K562 (cell line): ENCODE data around the gene POR. TPM values are rescaled to one million over a fixed set of nuclear protein-coding genes. Genes with fewer than 3 reads are reported as not detected.
A peak's percentile ranks its signal among the peaks of the same experiment; 100 is the strongest.

Experiments
- CBFA2T3 ChIP-seq: fragments of 450-650 bp; IDR thresholded peaks from 2 replicates; pipeline ENCODE4 v1.6.1; 2017
- CCNT2 ChIP-seq: IDR thresholded peaks from 2 replicates; pipeline ENCODE4 v1.6.1; 2011; ENCODE audit warnings: borderline replicate concordance, low read depth, mild to moderate bottlenecking, moderate library complexity, mixed read lengths, low read length; ENCODE audit not compliant: insufficient read length; ENCODE audit errors: extremely low read depth
- CTBP1 ChIP-seq: fragments of 450-650 bp; IDR thresholded peaks from 2 replicates; pipeline ENCODE4 v1.6.1; 2016; ENCODE audit warnings: borderline replicate concordance
- EP300 ChIP-seq: IDR thresholded peaks from 2 replicates; pipeline ENCODE4 v1.6.1; 2012; ENCODE audit warnings: low read length, improper control_type of control experiment
- ETV5 ChIP-seq: sonication (generic); formaldehyde crosslinking; IDR thresholded peaks from 2 replicates; pipeline ENCODE4 v1.4.0; 2020; ENCODE audit warnings: low read depth, mild to moderate bottlenecking, missing genetic modification reagents
- FOSL1 ChIP-seq: fragments of 200-800 bp; sonication (Bioruptor generic); conservative IDR thresholded peaks from 2 replicates; pipeline ENCODE4 v1.6.1; 2016; ENCODE audit warnings: missing genetic modification characterization, missing compliant biosample characterization
- GABPB1 ChIP-seq: sonication (generic); formaldehyde crosslinking; IDR thresholded peaks from 2 replicates; pipeline ENCODE4 v1.8.0; 2022; ENCODE audit warnings: mild to moderate bottlenecking, missing genetic modification reagents
- GATAD2A ChIP-seq: fragments of 450-650 bp; IDR thresholded peaks from 2 replicates; pipeline ENCODE4 v1.6.1; 2017
- MAFK ChIP-seq: IDR thresholded peaks from 2 replicates; pipeline ENCODE4 v1.6.1; 2011; ENCODE audit warnings: low read length, improper control_type of control experiment
- MEIS2 ChIP-seq: fragments of 450-650 bp; IDR thresholded peaks from 2 replicates; pipeline ENCODE4 v1.6.1; 2014; ENCODE audit warnings: mild to moderate bottlenecking; ENCODE audit not compliant: partially characterized antibody
- POLR3G ChIP-seq: IDR thresholded peaks from 2 replicates; pipeline ENCODE4 v1.6.1; 2011; ENCODE audit not compliant: insufficient read length, insufficient replicate concordance; ENCODE audit errors: extremely low read depth
- SMARCB1 ChIP-seq: IDR thresholded peaks from 2 replicates; pipeline ENCODE4 v1.6.1; 2011; ENCODE audit warnings: improper control_type of control experiment, low read depth; ENCODE audit not compliant: insufficient read length
- SOX6 ChIP-seq: fragments of 450-650 bp; IDR thresholded peaks from 2 replicates; pipeline ENCODE4 v1.6.1; 2014; ENCODE audit warnings: mild to moderate bottlenecking
- TGIF2 ChIP-seq: sonication (generic); formaldehyde crosslinking; IDR thresholded peaks from 2 replicates; pipeline ENCODE4 v1.8.1; 2022; ENCODE audit warnings: mild to moderate bottlenecking, missing genetic modification reagents, moderate library complexity
- XRCC5 ChIP-seq: fragments of 200-400 bp; formaldehyde crosslinking; IDR thresholded peaks from 2 replicates; pipeline ENCODE4 v1.6.1; 2017; ENCODE audit warnings: low read depth, mild to moderate bottlenecking, low read length
- ZNF316 ChIP-seq: fragments of 450-650 bp; IDR thresholded peaks from 2 replicates; pipeline ENCODE4 v1.6.1; 2016
- polyA plus RNA-seq, 8 experiments: library from polyadenylated mRNA; depleted of rRNA in 4 of 8; stranded (reverse) in 5 of 8; unstranded in 3 of 8; fragments of >200 nt; fragmentation: Nextera tagmentation in 2 of 8; fragmentation: Illumina TruSeq in 1 of 8; extraction: Ambion mirVana in 2 of 8; extraction: Trizol in 1 of 8; gene quantifications; 2 replicates each; pipeline versions ENCODE4 v1.2.1 to v1.2.3, GENCODE V29; 2011 to 2014; ENCODE audit warnings: inconsistent platforms in 1 of 8, missing spikeins in 1 of 8
- total RNA-seq, 7 experiments: library from RNA; depleted of rRNA in 6 of 7; stranded (reverse); fragments of >200 nt in 6 of 7; fragmentation: Illumina TruSeq in 2 of 7; extraction: Trizol in 2 of 7; gene quantifications; 2 replicates each; pipeline versions ENCODE4 v1.2.1 to v1.2.3, GENCODE V29; 2011 to 2021; ENCODE audit warnings: low replicate concordance in 1 of 7
- TF ChIP-seq, protein P1 (sequence below): sonication (generic); formaldehyde crosslinking; IDR thresholded peaks from 2 replicates; pipeline ENCODE4 v1.8.1; 2023; ENCODE audit warnings: mild to moderate bottlenecking, missing genetic modification reagents, moderate library complexity
- TF ChIP-seq, protein P2 (sequence below): fragments of 450-650 bp; IDR thresholded peaks from 2 replicates; pipeline ENCODE4 v1.6.1; 2017; ENCODE audit warnings: mild to moderate bottlenecking, moderate library complexity
- TF ChIP-seq, protein P3 (sequence below), 2 experiments: IDR thresholded peaks in 1 of 2; conservative IDR thresholded peaks in 1 of 2; 2 replicates each; pipeline ENCODE4 v1.6.1; 2016; ENCODE audit warnings: low read depth in 2 of 2, mild to moderate bottlenecking in 1 of 2, missing compliant biosample characterization in 1 of 2, missing genetic modification characterization in 1 of 2, moderate library complexity in 1 of 2

POR gene
- total and polyA plus RNA-seq, 9 of the 15 experiments (the other 6 are each of a cell fraction or from before 2014, with no cell fraction given), result 4.7 to 142 (median 40.8) TPM

DNA sequence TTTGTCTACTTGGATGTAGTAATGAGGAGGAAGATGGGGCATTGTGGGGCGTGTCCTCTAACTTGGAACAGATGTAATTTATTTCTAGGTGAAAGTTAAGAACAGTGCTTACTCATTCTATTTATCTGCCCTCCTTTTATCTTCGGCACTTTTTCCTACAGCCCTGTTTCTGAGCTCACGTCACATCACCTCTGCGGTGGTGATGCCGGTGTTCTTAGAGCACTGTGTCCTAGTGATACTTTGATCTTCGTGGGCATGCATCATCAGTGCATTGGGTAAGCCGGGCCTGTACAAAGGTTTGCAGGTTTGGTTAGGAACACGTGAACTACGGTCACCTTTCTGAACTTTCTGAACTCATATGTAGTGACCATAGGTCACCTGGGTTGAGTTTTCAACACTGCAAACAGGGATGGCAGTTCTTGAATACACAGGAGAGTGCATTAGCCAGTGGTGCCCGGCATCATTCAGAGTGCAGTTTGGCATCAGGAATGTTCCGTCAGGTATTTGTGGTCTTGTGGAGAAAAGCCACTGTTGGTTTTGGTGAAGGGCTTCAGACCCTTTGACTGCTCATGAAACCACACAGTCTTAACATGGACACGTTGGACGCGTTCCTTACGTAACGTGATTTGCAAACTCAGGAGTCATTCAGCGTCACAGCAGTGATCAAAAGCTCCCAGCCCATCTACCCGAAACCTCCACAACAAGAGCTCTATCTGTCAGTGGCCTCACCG, 5.6 kb downstream of the POR start (continued):
- TF ChIP-seq FOSL1 (tag), result peak; percentile 48
- TF ChIP-seq SOX6, result peak; percentile 26
- TF ChIP-seq, protein P1, sequence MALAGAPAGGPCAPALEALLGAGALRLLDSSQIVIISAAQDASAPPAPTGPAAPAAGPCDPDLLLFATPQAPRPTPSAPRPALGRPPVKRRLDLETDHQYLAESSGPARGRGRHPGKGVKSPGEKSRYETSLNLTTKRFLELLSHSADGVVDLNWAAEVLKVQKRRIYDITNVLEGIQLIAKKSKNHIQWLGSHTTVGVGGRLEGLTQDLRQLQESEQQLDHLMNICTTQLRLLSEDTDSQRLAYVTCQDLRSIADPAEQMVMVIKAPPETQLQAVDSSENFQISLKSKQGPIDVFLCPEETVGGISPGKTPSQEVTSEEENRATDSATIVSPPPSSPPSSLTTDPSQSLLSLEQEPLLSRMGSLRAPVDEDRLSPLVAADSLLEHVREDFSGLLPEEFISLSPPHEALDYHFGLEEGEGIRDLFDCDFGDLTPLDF (CRISPR knock-in tag), result no peak; the same call in 1 of the 2 replicates
- TF ChIP-seq GATAD2A, result no peak
- peak; percentile 44 for TF ChIP-seq CCNT2
- 0 out of 2 replicates have a peak, but pooled peaks have one; percentile 17 for TF ChIP-seq GABPB1 (CRISPR knock-in tag)
- TF ChIP-seq ETV5 (CRISPR knock-in tag), result no peak
- no peak for TF ChIP-seq SMARCB1
- TF ChIP-seq CTBP1, result peak; percentile 85; the same call in 1 of the 2 replicates
- no peak for TF ChIP-seq XRCC5
- peak; percentile 64 for TF ChIP-seq ZNF316
- TF ChIP-seq, protein P2, sequence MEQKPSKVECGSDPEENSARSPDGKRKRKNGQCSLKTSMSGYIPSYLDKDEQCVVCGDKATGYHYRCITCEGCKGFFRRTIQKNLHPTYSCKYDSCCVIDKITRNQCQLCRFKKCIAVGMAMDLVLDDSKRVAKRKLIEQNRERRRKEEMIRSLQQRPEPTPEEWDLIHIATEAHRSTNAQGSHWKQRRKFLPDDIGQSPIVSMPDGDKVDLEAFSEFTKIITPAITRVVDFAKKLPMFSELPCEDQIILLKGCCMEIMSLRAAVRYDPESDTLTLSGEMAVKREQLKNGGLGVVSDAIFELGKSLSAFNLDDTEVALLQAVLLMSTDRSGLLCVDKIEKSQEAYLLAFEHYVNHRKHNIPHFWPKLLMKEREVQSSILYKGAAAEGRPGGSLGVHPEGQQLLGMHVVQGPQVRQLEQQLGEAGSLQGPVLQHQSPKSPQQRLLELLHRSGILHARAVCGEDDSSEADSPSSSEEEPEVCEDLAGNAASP, result no peak
- TF ChIP-seq CBFA2T3, result peak; percentile 28; the same call in 1 of the 2 replicates
- TF ChIP-seq MEIS2, result peak; percentile 87
- TF ChIP-seq TGIF2 (CRISPR knock-in tag), result no peak
- TF ChIP-seq, protein P3, sequence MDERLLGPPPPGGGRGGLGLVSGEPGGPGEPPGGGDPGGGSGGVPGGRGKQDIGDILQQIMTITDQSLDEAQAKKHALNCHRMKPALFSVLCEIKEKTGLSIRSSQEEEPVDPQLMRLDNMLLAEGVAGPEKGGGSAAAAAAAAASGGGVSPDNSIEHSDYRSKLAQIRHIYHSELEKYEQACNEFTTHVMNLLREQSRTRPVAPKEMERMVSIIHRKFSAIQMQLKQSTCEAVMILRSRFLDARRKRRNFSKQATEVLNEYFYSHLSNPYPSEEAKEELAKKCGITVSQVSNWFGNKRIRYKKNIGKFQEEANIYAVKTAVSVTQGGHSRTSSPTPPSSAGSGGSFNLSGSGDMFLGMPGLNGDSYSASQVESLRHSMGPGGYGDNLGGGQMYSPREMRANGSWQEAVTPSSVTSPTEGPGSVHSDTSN (CRISPR knock-in tag; IDR thresholded peaks at IDR 0.05; ENCODE audit: low read depth), result no peak
- TF ChIP-seq, protein P3 (tag; conservative IDR thresholded peaks at IDR 0.05; ENCODE audit: low read depth), result peak; percentile 61
- no peak for TF ChIP-seq POLR3G
- 0 out of 2 replicates have a peak, but pooled peaks have one; percentile 20 for TF ChIP-seq EP300
- TF ChIP-seq MAFK, result peak; percentile 58; the same call in 1 of the 2 replicates
